Calu3 (cell line): Measurements from ENCODE around the gene STAG1. TPM values are rescaled to one million over a fixed set of nuclear protein-coding genes. Genes with fewer than 3 reads are reported as not detected.

Source experiments
- BruUV-seq: library from RNA; stranded (reverse); fragments of 400-500 nt; replicated peaks from 2 replicates; lab custom pipeline; 2021; lab: Mats Ljungman, UMichigan
- CTCF ChIA-PET: fragments of 300-600 bp; sonication (Branson Sonifier 250); formaldehyde crosslinking; loops from one replicate; lab custom pipeline; 2022; ENCODE audit warnings: antibody characterized with exemption; lab: Charles Lee
- DNase-seq: peaks from one replicate; pipeline ENCODE4 v3.0.0; 2022
- H3K27ac Mint-ChIP-seq: one replicate; pipeline ENCODE4 v1.8.0; 2022; ENCODE audit warnings: mixed read lengths; ENCODE audit not compliant: unreplicated experiment
- H3K27me3 Mint-ChIP-seq: one replicate; pipeline ENCODE4 v1.8.0; 2022; ENCODE audit warnings: mixed read lengths; ENCODE audit not compliant: unreplicated experiment
- H3K36me3 Mint-ChIP-seq: one replicate; pipeline ENCODE4 v1.8.0; 2022; ENCODE audit warnings: mild to moderate bottlenecking, moderate library complexity, mixed read lengths; ENCODE audit not compliant: insufficient read depth, unreplicated experiment
- H3K4me1 Mint-ChIP-seq: one replicate; pipeline ENCODE4 v1.8.0; 2022; ENCODE audit warnings: mild to moderate bottlenecking, low read depth, mixed read lengths; ENCODE audit not compliant: unreplicated experiment
- H3K4me3 Mint-ChIP-seq: one replicate; pipeline ENCODE4 v1.8.0; 2022; ENCODE audit warnings: mild to moderate bottlenecking, low read depth, moderate library complexity, mixed read lengths; ENCODE audit not compliant: unreplicated experiment
- H3K9me3 Mint-ChIP-seq: one replicate; pipeline ENCODE4 v1.8.0; 2022; ENCODE audit warnings: low read depth, mixed read lengths; ENCODE audit not compliant: unreplicated experiment
- CTCF ChIP-seq: fragments of 200-600 bp; IDR thresholded peaks from one replicate; pipeline ENCODE4 v1.8.0; 2022; ENCODE audit warnings: antibody characterized with exemption; ENCODE audit not compliant: unreplicated experiment
- intact Hi-C: fragments of 100-400 bp; cut with micrococcal nuclease; formaldehyde crosslinking; loops from one replicate; pipeline ENCODE4 v1.10.0; 2022; ENCODE audit not compliant: unreplicated experiment
- total RNA-seq: library from RNA; stranded (reverse); gene quantifications from 2 replicates; pipeline ENCODE4 v1.2.3, GENCODE V29; 2022

STAG1 gene
- total RNA-seq, 1 experiment from 2014 or later: 39.3 TPM

GRCh38 chr3:136676009-136676408 is 76.2 kb downstream of the STAG1 start:
- no peaks in the 10 kb centered on the region for H3K4me1 Mint-ChIP-seq
- intact Hi-C loops: no loop called here
- DNase-seq: no peak
- CTCF ChIA-PET: no interaction called here
- no peak overlapping the region for H3K27ac Mint-ChIP-seq
- no peaks in the 10 kb centered on the region for H3K9me3 Mint-ChIP-seq
- no peaks in the 10 kb centered on the region for H3K36me3 Mint-ChIP-seq
- H3K27me3 Mint-ChIP-seq: no peaks in the 10 kb centered on the region
- H3K4me3 Mint-ChIP-seq: no peak overlapping the region
- no TSS peak for BruUV-seq
- TF ChIP-seq CTCF: no peak

GRCh38 chr3:136675150-136675858 is 76.9 kb downstream of the STAG1 start:
- DNase-seq: no peak
- intact Hi-C loops: no loop called here
- CTCF ChIA-PET: no interaction called here
- Mint-ChIP-seq H3K4me3 (no peak overlapping the region), H3K36me3 (no peaks in the 10 kb centered on the region), H3K27me3 (no peaks in the 10 kb centered on the region), H3K4me1 (no peaks in the 10 kb centered on the region), H3K27ac (no peak overlapping the region), H3K9me3 (no peaks in the 10 kb centered on the region)
- no peak for TF ChIP-seq CTCF
- no TSS peak for BruUV-seq

GRCh38 chr3:136672457-136672856 is 79.7 kb downstream of the STAG1 start:
- CTCF ChIA-PET: no interaction called here
- H3K36me3 Mint-ChIP-seq: no peaks in the 10 kb centered on the region
- intact Hi-C loops: no loop called here

GRCh38 chr3:136671921-136672320 is 80.3 kb downstream of the STAG1 start:
- H3K27ac Mint-ChIP-seq: no peak overlapping the region

More at GRCh38 chr3:136672457-136672856, 79.7 kb downstream of the STAG1 start:
- no peak for TF ChIP-seq CTCF
- Mint-ChIP-seq H3K27me3 (no peaks in the 10 kb centered on the region), H3K4me1 (peaks cover 2% of the 10 kb centered on the region), H3K27ac (no peak overlapping the region), H3K4me3 (no peak overlapping the region), H3K9me3 (no peaks in the 10 kb centered on the region)
- DNase-seq: no peak
- BruUV-seq: no TSS peak

More at GRCh38 chr3:136671921-136672320, 80.3 kb downstream of the STAG1 start:
- H3K4me3 Mint-ChIP-seq: no peak overlapping the region
- CTCF ChIA-PET: no interaction called here
- no peak for DNase-seq
- TF ChIP-seq CTCF: no peak
- no peaks in the 10 kb centered on the region for H3K9me3 Mint-ChIP-seq
- H3K36me3 Mint-ChIP-seq: no peaks in the 10 kb centered on the region
- BruUV-seq: no TSS peak
- intact Hi-C loops: no loop called here
- peaks cover 7% of the 10 kb centered on the region for H3K4me1 Mint-ChIP-seq
- no peaks in the 10 kb centered on the region for H3K27me3 Mint-ChIP-seq
